DMS 273 (cell line): ENCODE measurements around the gene YPEL3.

Experiments
- DNase-seq: peaks from one replicate; lab custom pipeline; 2025; ENCODE audit not compliant: unreplicated experiment; lab: John Stamatoyannopoulos, UW

Gene YPEL3

GRCh38 chr16:30070490-30070889 lies 25.5 kb downstream of the YPEL3 start:
- no peak for DNase-seq

- DNase-seq: no peak
Measured at GRCh38 chr16:30069611-30070462, 26.2 kb downstream of the YPEL3 start.

- DNase-seq: peak; percentile 63
Measured at GRCh38 chr16:30068750-30069610, 27.0 kb downstream of the YPEL3 start.

GRCh38 chr16:30068333-30068732 lies 27.7 kb downstream of the YPEL3 start:
- no peak for DNase-seq

GRCh38 chr16:30067584-30067916 lies 28.5 kb downstream of the YPEL3 start:
- DNase-seq: no peak

- DNase-seq: peak; percentile 70
Measured at GRCh38 chr16:30066761-30067583, 29.0 kb downstream of the YPEL3 start.

- DNase-seq: peak; percentile 70
Measured at GRCh38 chr16:30065943-30066760, 29.9 kb downstream of the YPEL3 start.

GRCh38 chr16:30065102-30065942 lies 30.7 kb downstream of the YPEL3 start, which contains the start of gene ALDOA:
Gene ALDOA, plus strand, starts transcription at chr16:30065760. Its CDS starts 1,138 bp downstream, at chr16:30066898.
- peak; percentile 99 for DNase-seq

- DNase-seq: no peak
Measured at GRCh38 chr16:30064729-30065101, 31.3 kb downstream of the YPEL3 start.

- DNase-seq: peak; percentile 88
Measured at GRCh38 chr16:30063893-30064728, 31.9 kb downstream of the YPEL3 start.

GRCh38 chr16:30063278-30063892 lies 32.6 kb downstream of the YPEL3 start:
- DNase-seq: no peak

GRCh38 chr16:30060836-30061554 lies 35.0 kb downstream of the YPEL3 start:
- no peak for DNase-seq

GRCh38 chr16:30060346-30060745 lies 35.7 kb downstream of the YPEL3 start:
- no peak for DNase-seq

GRCh38 chr16:30054959-30055553 lies 41.0 kb downstream of the YPEL3 start:
- peak; percentile 68 for DNase-seq

- DNase-seq: peak; percentile 51
Measured at GRCh38 chr16:30054451-30054850, 41.6 kb downstream of the YPEL3 start.

- no peak for DNase-seq
Measured at GRCh38 chr16:30053376-30054015, 42.5 kb downstream of the YPEL3 start.
